Mammary epithelial cell (primary cell): ENCODE measurements around the gene PHLDB3.

Experiments used
- CTCF ChIP-seq, 2 donors: IDR thresholded peaks in 1 of 2; conservative IDR thresholded peaks in 1 of 2; 2 replicates each; pipeline ENCODE4 v1.5.1; 2011 to 2012; ENCODE audit warnings: inconsistent platforms in 2 of 2, low read length in 2 of 2, mild to moderate bottlenecking in 2 of 2, control low read depth in 1 of 2, low read depth in 1 of 2; ENCODE audit not compliant: insufficient read depth in 1 of 2; ENCODE audit errors: extremely low read depth in 1 of 2
- EZH2 ChIP-seq: IDR thresholded peaks from 2 replicates; pipeline ENCODE4 v1.6.1; 2012; ENCODE audit warnings: low read length, inconsistent platforms, borderline replicate concordance

- TF ChIP-seq CTCF (conservative IDR thresholded peaks at IDR 0.05 in 1 of 2, IDR thresholded peaks at IDR 0.05 in 1 of 2; ENCODE audit: extremely low read depth in 1 of 2, insufficient read depth in 1 of 2, low read depth in 1 of 2, low read length in 2 of 2) = no peak
- no peak for TF ChIP-seq EZH2
Observed at GRCh38 chr19:43471091-43471490, 33.5 kb downstream of the PHLDB3 start.
